Brain pericyte (primary cell): ENCODE measurements around the gene TNFRSF25.
"Not testable (repeated sequence)": the region's sequence is repeated elsewhere in the genome, so short reads cannot be mapped to it uniquely, and the experiment has no call there.

Experiments used
- DNase-seq: peaks from one replicate; pipeline ENCODE4 v3.0.0-alpha.2; 2012; ENCODE audit warnings: low read depth, low spot score

TNFRSF25 gene

DNA sequence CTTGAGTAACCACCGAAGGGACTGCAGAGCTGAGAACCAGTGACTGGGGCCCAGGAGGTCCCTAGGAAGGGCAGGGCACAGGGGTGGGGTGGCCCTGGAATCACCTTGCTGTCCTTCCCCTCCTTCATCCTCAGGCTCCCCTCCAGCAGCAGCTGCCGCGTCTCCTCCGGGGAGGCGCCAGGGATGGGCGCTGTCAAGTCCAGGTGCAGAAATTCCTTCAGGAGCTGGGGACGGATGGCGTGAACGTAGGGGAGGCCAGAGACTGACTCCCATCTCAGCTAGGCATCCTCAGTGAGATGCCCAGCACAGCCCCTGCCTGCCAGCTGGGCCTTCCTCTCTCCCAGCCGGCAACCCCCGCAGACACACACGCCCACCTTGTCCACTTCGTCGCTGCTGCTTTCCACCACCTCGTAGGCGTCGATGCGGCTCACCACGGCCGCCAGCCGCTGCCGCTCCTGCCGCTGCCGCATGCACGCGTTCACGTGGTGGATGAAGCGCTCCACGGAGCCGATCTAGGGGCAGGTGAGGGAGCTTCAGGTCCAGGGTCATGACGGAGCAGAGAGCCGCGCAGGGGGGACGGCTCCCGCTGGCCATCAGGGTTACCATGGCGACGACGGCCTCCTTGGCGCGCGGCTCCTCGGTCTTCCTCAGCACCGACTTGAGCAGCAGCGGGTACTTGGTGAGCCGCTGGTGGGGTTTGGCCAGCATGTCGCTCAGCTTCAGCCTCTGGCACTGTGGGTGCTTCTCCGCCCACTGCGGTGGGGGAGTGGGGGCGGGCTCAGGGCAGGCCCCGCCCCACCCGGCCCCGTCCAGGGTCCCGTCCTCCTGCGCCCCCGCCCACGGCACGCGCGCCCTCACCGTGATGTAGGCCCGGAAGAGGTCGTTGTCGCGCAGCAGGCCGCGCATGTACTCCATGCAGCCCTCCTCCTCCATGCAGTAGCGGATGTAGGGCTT is 4.4 kb upstream of the TNFRSF25 start:
- no peak for DNase-seq

GRCh38 chr1:6468729-6469461 is 2.9 kb upstream of the TNFRSF25 start:
- DNase-seq = no peak

GRCh38 chr1:6467744-6468688 is 2.0 kb upstream of the TNFRSF25 start:
- DNase-seq = no peak

GRCh38 chr1:6467224-6467623 is 1.3 kb upstream of the TNFRSF25 start:
- DNase-seq = no peak

- no peak for DNase-seq
Measured at GRCh38 chr1:6466751-6467150, 778 bp upstream of the TNFRSF25 start.

DNA sequence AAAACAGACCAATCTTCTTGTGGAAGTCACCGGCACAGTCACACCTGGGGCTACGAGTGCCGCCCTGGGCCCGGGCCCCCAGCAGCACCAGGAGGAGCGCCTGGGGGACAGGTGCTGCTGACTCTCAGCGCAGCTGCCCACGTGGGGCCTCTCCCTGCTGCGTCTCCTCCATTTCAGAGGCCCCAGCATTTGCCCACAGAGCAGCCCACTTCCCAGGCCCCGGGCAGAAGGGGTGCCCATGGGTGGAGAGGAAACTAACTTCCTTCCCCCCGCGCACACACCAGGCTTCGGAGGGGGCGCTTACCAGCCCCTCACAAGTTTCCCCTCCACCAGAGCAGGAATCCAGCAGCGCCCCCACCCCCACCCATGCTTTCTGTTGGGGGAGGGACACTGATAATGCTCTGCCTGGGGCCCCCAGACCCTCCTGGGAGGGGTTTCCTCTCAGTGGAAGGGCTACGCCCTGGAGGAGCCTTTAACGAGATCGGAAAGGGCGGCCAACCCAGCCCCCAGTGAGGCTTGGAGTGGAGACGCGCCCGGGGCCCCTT is 440 bp downstream of the TNFRSF25 start:
- DNase-seq = no peak

GRCh38 chr1:6464915-6465314 is 1.1 kb downstream of the TNFRSF25 start:
- no peak for DNase-seq

GRCh38 chr1:6464514-6464836 is 1.5 kb downstream of the TNFRSF25 start:
- no peak for DNase-seq

DNA sequence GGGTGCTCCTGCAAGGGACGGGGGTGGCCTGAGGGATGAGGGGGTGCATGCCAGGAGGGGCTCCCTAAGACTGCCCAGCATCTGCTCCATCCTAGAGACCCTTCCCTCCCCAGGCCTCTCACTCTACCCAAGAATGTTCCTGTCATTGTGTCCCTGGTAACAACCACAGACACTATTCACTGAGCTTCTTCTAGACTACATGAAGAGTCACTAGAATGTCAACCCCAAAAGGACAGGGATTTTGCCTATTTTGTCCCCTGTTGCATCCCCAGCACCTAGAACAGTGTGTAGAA is 2.9 kb downstream of the TNFRSF25 start:
- no peak for DNase-seq

- DNase-seq = no peak
Measured at GRCh38 chr1:6462412-6463119, 3.4 kb downstream of the TNFRSF25 start.

DNA sequence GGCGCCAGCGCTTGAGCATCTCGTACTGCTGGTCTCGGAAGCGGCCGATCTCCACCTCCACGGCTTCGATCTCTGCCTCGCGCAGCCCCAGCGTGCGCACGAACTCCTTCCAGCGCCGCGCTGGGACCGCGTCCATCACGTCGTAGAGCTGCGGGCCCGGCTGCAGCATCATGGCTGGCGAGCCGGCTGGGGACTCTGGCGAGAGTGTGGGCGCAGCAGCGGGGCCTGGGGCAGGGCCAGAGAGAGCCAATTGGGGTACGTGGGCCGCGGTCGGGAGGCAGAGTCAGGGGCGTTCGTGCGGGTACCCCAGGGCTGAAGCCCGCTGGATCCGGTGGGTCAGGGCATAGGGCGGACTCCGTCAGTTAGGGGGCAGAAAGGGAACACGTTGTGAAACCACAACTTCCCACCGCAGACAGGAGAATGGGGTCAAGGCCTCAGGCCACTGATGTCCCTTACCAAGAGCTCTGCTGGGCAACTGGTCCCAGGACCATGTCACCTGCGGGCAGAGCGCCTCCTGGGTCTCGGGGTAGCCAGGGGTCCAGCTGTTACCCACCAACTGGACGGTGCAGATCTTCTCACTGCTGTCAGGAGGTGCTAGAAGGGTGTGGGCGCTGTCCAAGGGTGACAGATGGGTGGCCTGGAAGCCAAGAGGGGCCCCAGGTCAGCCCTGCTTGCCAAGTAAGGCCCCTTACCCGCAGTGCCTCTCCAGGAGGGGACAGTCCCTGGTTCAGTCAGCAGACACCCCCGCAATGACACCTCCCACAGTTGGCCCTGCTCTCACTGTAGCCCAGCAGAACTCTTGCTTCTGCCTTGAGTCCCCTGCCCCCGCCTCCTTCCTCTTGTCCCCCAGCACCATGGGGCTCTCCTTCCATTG is 4.2 kb downstream of the TNFRSF25 start:
- no peak for DNase-seq

DNA sequence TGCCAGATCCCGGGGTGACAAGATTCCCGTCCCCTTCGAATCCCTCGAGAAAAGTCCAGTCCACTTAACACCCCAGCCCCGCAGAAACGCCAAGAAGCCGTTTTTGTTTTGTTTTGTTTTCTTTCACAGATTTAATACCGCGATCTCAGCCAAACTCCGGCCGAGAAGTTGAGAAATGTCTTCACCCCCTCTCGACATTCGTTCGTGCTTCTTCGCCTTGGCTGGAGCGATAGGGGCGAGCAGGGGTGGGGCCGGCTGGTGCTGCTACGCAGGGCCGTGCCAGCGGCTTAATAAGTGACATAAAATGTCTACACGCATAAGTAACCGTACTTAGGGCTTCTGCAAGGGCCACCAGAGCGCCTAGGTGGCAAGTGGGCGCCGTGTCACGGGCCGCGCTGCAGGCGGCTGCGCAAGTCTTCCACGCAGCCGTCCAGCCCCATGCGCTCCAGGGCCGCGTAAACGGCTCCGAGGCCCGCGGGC is 4.9 kb downstream of the TNFRSF25 start:
- no peak for DNase-seq

- DNase-seq = no peak
Measured at GRCh38 chr1:6460301-6461050, 5.5 kb downstream of the TNFRSF25 start.

DNA sequence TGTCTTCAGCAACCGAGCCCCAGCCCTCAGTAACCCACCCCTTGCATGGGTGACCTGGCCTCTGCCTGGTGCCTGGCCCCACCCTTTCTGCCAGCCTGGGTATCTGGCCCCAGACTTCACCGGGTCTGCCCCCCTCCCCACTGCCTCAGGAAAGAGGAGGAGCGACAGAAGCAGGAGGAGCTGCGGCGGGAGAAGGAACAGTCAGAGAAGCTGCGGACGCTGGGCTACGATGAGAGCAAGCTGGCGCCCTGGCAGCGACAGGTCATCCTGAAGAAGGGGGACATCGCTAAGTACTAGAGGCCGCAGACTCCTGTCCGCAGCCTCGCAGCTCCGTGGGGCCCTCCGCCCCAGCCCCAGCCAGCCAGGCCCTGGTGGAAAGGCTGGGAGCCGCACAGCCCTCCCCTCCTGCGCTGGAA is 6.1 kb downstream of the TNFRSF25 start:
- DNase-seq = no peak

- no peak for DNase-seq
Measured at GRCh38 chr1:6456800-6457466, 9.0 kb downstream of the TNFRSF25 start.

DNA sequence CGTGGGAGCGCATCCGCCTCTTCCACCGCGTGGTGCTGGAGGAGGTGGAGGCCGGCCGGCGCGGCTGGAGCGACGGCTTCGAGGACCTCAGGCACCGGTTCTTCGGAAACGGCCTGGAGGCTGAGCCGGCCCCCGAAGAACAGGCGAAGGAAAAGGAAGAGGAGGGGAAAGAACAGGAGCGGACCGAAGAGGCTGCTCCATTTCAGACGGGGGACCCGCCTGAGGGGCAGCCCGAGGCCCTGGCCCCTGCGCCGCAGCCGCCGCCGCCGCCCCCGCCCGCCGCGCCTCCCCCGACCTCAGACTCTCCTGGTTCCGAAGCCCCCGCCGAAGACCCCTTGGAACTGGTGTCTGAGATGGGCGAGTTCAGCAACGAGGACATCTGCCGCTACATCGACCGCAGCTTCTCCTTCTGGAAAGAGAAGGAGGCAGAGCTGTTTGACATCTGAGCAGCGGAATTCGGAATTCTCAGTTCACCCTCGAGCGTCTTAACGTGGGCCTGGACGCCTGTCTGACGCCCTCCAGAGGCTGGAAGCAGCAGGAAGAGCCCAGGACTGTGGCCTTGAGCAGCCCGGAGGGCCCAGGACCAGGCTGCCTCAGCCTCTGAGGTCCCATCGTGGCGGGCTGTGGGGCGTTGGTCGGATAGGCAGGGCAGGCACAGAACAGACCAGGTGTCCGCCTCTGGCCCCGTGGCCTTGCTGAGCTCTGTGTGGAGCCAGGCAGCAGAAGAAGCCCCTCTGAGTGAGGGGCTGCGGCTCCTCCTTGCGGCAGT is 10.0 kb downstream of the TNFRSF25 start:
- DNase-seq = not testable (repeated sequence)

GRCh38 chr1:6454856-6455751 is 10.9 kb downstream of the TNFRSF25 start:
- no peak for DNase-seq
